Measurements from ENCODE around the gene ERBB3. TPM values are rescaled to one million over a fixed set of nuclear protein-coding genes. Genes with fewer than 3 reads are reported as not detected.

The ERBB3 gene
- total and polyA plus RNA-seq, 2 of the 8 experiments (the other 6 are each of a cell fraction or from before 2014, with no cell fraction given), result 33.9 to 52.4 TPM

GRCh38 chr12:56128670-56129205 lies 48.8 kb downstream of the ERBB3 start:
- FAIRE-seq (no peak), DNase-seq (ENCODE audit: low read depth in 1 of 2, low spot score in 2 of 2) (no peak)
- peak overlapping the region; percentile 96; the same call in 1 of the 2 replicates for H4K8ac ChIP-seq (ENCODE audit: extremely low read depth, insufficient read depth, low read length)
- H2BK120ac ChIP-seq (replicated peaks; ENCODE audit: low read depth, low read length), result no peak overlapping the region
- H3K4me3 ChIP-seq (ENCODE audit: extremely low read depth in 1 of 4, insufficient read depth in 2 of 4, low read depth in 3 of 4, low read length in 4 of 4), result peak overlapping the region; percentile 79 to 95 (median 90)
- peak overlapping the region; percentile 20 for H3K14ac ChIP-seq (ENCODE audit: insufficient read length)
- peak overlapping the region; percentile 88 for H3K27ac ChIP-seq (ENCODE audit: low read depth, low read length)
- POLR2A ChIA-PET (ENCODE audit: partially characterized antibody), result interaction anchor here (0.9 to 5.3 kb wide), 13 partner anchors 7 to 138 kb away, joined by 3 to 161 read pairs (median 5); partner anchors contain the start of genes COQ10A, MYL6B, PA2G4 and RNF41
- H2BK15ac ChIP-seq (ENCODE audit: low read length), result peak overlapping the region; percentile 93; the same call in 1 of the 2 replicates
- peak overlapping the region; percentile 66 for H3K4ac ChIP-seq (replicated peaks; ENCODE audit: insufficient read length, low read depth, low read length)
- no peaks in the 10 kb centered on the region for H3K27me3 ChIP-seq (replicated peaks in 1 of 4; ENCODE audit: control insufficient read depth in 3 of 4, extremely low read depth in 1 of 4, insufficient read depth in 3 of 4, low read length in 3 of 4)
- WGBS, 2 experiments (ENCODE audit: extremely low coverage in 1 of 2, insufficient coverage in 1 of 2, insufficient read length in 1 of 2, insufficient replicate concordance in 2 of 2, low coverage in 1 of 2, low lambda C conversion rate in 2 of 2, missing lambda C conversion rate in 1 of 2), result 2% methylated on average over 18 of the region's 20 CpGs; no CpG with 5 or more reads in 1 of the 2 experiments
- H3K4me2 ChIP-seq (ENCODE audit: insufficient read depth in 1 of 2, low read depth in 2 of 2, low read length in 2 of 2), result peak overlapping the region; percentile 96 to 98
- H2AK5ac ChIP-seq (ENCODE audit: low read depth, low read length), result peak overlapping the region; percentile 89; the same call in 1 of the 2 replicates
- no peak overlapping the region for H3K23ac ChIP-seq (ENCODE audit: insufficient read length)
- H3K36me3 ChIP-seq (ENCODE audit: control insufficient read depth in 2 of 4, insufficient read depth in 4 of 4, low read length in 3 of 4), result peaks cover 11 to 34% (median 28%) of the 10 kb centered on the region in 4 experiments
- H2BK5ac ChIP-seq (ENCODE audit: low read depth, low read length), result peak overlapping the region; percentile 90
- peak overlapping the region; percentile 72 for H4K5ac ChIP-seq (ENCODE audit: insufficient read length, low read depth, low read length)
- CTCF ChIA-PET (ENCODE audit: partially characterized antibody), result interaction anchor here (0.5 to 5.4 kb wide), 12 partner anchors 9 to 1325 kb away, joined by 3 to 46 read pairs (median 6); partner anchors contain the start of genes SMARCC2 and ZC3H10
- H2AFZ ChIP-seq (ENCODE audit: low read length), result peak overlapping the region; percentile 3; the same call in 1 of the 2 replicates
- no peaks in the 10 kb centered on the region; a peak in 1 of 4 replicates for H3K9me3 ChIP-seq (ENCODE audit: insufficient read depth in 2 of 2, low read depth in 1 of 2, low read length in 1 of 2)
- H3K23me2 ChIP-seq (ENCODE audit: low read depth, low read length), result peaks cover 12% of the 10 kb centered on the region
- H2BK12ac ChIP-seq (ENCODE audit: low read depth, low read length), result peak overlapping the region; percentile 22; the same call in 1 of the 2 replicates
- H3K9ac ChIP-seq (replicated peaks in 1 of 4; ENCODE audit: extremely low read depth in 1 of 4, low read depth in 3 of 4, low read length in 3 of 4), result peak overlapping the region; percentile 92 to 93 (median 92)
- no peaks in the 10 kb centered on the region for H3K79me1 ChIP-seq (ENCODE audit: low read depth, low read length)
- peaks cover 0 to 10% of the 10 kb centered on the region in 2 experiments; a peak in 1 of 4 replicates for H3K79me2 ChIP-seq (ENCODE audit: control insufficient read depth in 1 of 2, insufficient read depth in 2 of 2, low read length in 2 of 2)
- no peak overlapping the region for H2BK20ac ChIP-seq (ENCODE audit: low read length)
- H3K18ac ChIP-seq (ENCODE audit: extremely low read depth, low read length), result peak overlapping the region; percentile 85; the same call in 1 of the 2 replicates
- H4K91ac ChIP-seq (replicated peaks; ENCODE audit: insufficient read length, low read length), result peak overlapping the region; percentile 48
- peaks cover 0 to 13% (median 5%) of the 10 kb centered on the region in 4 experiments; a peak in 5 of 7 replicates for H3K4me1 ChIP-seq (replicated peaks in 1 of 4; ENCODE audit: control insufficient read depth in 3 of 4, insufficient read depth in 4 of 4, low read length in 3 of 4)
- peaks cover 0 to 2% of the 10 kb centered on the region in 2 experiments for H4K20me1 ChIP-seq (replicated peaks in 1 of 2; ENCODE audit: control insufficient read depth in 1 of 2, insufficient read depth in 2 of 2, low read length in 2 of 2)
- H3K56ac ChIP-seq (replicated peaks; ENCODE audit: insufficient read length, low read depth, low read length), result peak overlapping the region; percentile 63
- TF ChIP-seq CEBPB (IDR thresholded peaks at IDR 0.05; ENCODE audit: low read depth, low read length) (no peak), CHD1 (IDR thresholded peaks at IDR 0.05; ENCODE audit: low read depth, low read length) (0 out of 2 replicates have a peak, but pooled peaks have one; percentile 35), KDM4A (IDR thresholded peaks at IDR 0.05; ENCODE audit: low read depth, low read length, severe bottlenecking) (peak; percentile 45), GABPA (IDR thresholded peaks at IDR 0.05; ENCODE audit: borderline replicate concordance, insufficient read depth, low read length) (no peak), PHF8 (conservative IDR thresholded peaks at IDR 0.05; ENCODE audit: low read depth, low read length) (no peak; the same call in 1 of the 2 replicates), SUZ12 (IDR thresholded peaks at IDR 0.05; ENCODE audit: low read length) (no peak), NRF1 (IDR thresholded peaks at IDR 0.05; ENCODE audit: low read depth, low read length) (no peak), POLR2AphosphoS5 (IDR thresholded peaks at IDR 0.05; ENCODE audit: low read depth, low read length) (0 out of 2 replicates have a peak, but pooled peaks have one; percentile 19), HDAC2 (IDR thresholded peaks at IDR 0.05; ENCODE audit: borderline replicate concordance in 1 of 2, low read depth in 2 of 2, low read length in 2 of 2) (no peak)

Data from H1 (cell line).